ENCODE measurements around the gene GIGYF2. TPM values are rescaled to one million over a fixed set of nuclear protein-coding genes. Genes with fewer than 3 reads are reported as not detected.
"Not testable (repeated sequence)": the region's sequence is repeated elsewhere in the genome, so short reads cannot be mapped to it uniquely, and the experiment has no call there.

Gene GIGYF2
- total and polyA plus RNA-seq, 8 donors = 17.4 to 50.9 (median 41.0) TPM

GRCh38 chr2:232707076-232707475 is 9.9 kb downstream of the GIGYF2 start:
- Histone ChIP-seq H3K27me3 (no peaks in the 10 kb centered on the region), H3K9me3 (no peaks in the 10 kb centered on the region), H3K4me3 (no peak overlapping the region), H3K4me1 (no peaks in the 10 kb centered on the region), H3K27ac (no peak overlapping the region), H3K36me3 (peaks cover 3 to 19% (median 4%) of the 10 kb centered on the region in 3 donors)
- FAIRE-seq (no peak), ATAC-seq (no peak), DNase-seq (no peak)
- intact Hi-C loops (cut with DNase I) = no loop called here
- no peak for TF ChIP-seq CTCF (IDR thresholded peaks at IDR 0.05)
- 86 to 91% methylated on average over 4 of the region's 4 CpGs for WGBS, 2 donors

- Histone ChIP-seq H3K36me3 (no peaks in the 10 kb centered on the region), H3K27ac (no peak overlapping the region), H3K4me3 (no peak overlapping the region), H3K9me3 (no peaks in the 10 kb centered on the region), H3K4me1 (peaks cover 0 to 4% (median 4%) of the 10 kb centered on the region in 3 donors), H3K27me3 (no peaks in the 10 kb centered on the region)
- DNase-seq (no peak), ATAC-seq (no peak), FAIRE-seq (no peak)
- no peak for TF ChIP-seq CTCF (IDR thresholded peaks at IDR 0.05)
- intact Hi-C loops (cut with DNase I) = no loop called here
Measured at GRCh38 chr2:232713505-232713904, 16.4 kb downstream of the GIGYF2 start.

GRCh38 chr2:232714969-232715368 is 17.8 kb downstream of the GIGYF2 start:
- H3K36me3 ChIP-seq = no peaks in the 10 kb centered on the region

GRCh38 chr2:232720056-232720455 is 22.9 kb downstream of the GIGYF2 start:
- DNase-seq; ATAC-seq; FAIRE-seq; H3K9me3 ChIP-seq; H3K4me3 ChIP-seq; H3K27me3 ChIP-seq; H3K36me3 ChIP-seq; H3K4me1 ChIP-seq; H3K27ac ChIP-seq; intact Hi-C loops (cut with DNase I): not testable (repeated sequence)

More at GRCh38 chr2:232714969-232715368, 17.8 kb downstream of the GIGYF2 start:
- Histone ChIP-seq H3K4me3 (no peak overlapping the region), H3K4me1 (peaks cover 0 to 4% (median 4%) of the 10 kb centered on the region in 3 donors), H3K27me3 (no peaks in the 10 kb centered on the region), H3K9me3 (no peaks in the 10 kb centered on the region), H3K27ac (no peak overlapping the region)
- ATAC-seq (no peak), FAIRE-seq (no peak), DNase-seq (no peak)
- WGBS, 2 donors = 66 to 74% methylated on average over 3 of the region's 3 CpGs
- TF ChIP-seq CTCF (IDR thresholded peaks at IDR 0.05) = no peak
- intact Hi-C loops (cut with DNase I) = no loop called here

- WGBS, 2 donors = 84 to 85% methylated on average over 2 of the region's 2 CpGs
- Histone ChIP-seq H3K9me3 (no peaks in the 10 kb centered on the region), H3K4me1 (no peaks in the 10 kb centered on the region), H3K4me3 (no peak overlapping the region), H3K36me3 (peaks cover 0 to 8% (median 0%) of the 10 kb centered on the region in 3 donors), H3K27ac (no peak overlapping the region), H3K27me3 (no peaks in the 10 kb centered on the region)
- TF ChIP-seq CTCF (IDR thresholded peaks at IDR 0.05) = no peak
- ATAC-seq = no peak
- no peak for DNase-seq
- no peak for FAIRE-seq
- intact Hi-C loops (cut with DNase I) = no loop called here
Measured at GRCh38 chr2:232721261-232721660, 24.1 kb downstream of the GIGYF2 start.

- intact Hi-C loops (cut with DNase I) = no loop called here
- FAIRE-seq = no peak
- Histone ChIP-seq H3K36me3 (peaks cover 0 to 8% (median 0%) of the 10 kb centered on the region in 3 donors), H3K9me3 (no peaks in the 10 kb centered on the region), H3K4me3 (no peak overlapping the region), H3K27ac (no peak overlapping the region), H3K4me1 (no peaks in the 10 kb centered on the region), H3K27me3 (no peaks in the 10 kb centered on the region)
- ATAC-seq = no peak
- no peak for TF ChIP-seq CTCF (IDR thresholded peaks at IDR 0.05)
- DNase-seq = no peak
- 84 to 87% methylated on average over 2 of the region's 2 CpGs for WGBS, 2 donors
Measured at GRCh38 chr2:232721882-232722281, 24.8 kb downstream of the GIGYF2 start.

All from pancreas (tissue), 10 donors.